HepG2 (cell line): Measurements from ENCODE around the gene MACROH2A1.

Source experiments
- ELF4 ChIP-seq: sonication (generic); formaldehyde crosslinking; IDR thresholded peaks from 2 replicates; pipeline ENCODE4 v1.5.0; 2020; ENCODE audit warnings: missing genetic modification reagents, mild to moderate bottlenecking, moderate library complexity, borderline replicate concordance
- THYN1 ChIP-seq: sonication (generic); formaldehyde crosslinking; IDR thresholded peaks from 2 replicates; pipeline ENCODE4 v1.8.1; 2023; ENCODE audit warnings: low read depth, mild to moderate bottlenecking, moderate library complexity, missing genetic modification reagents, borderline replicate concordance
- ZNF782 ChIP-seq: sonication (generic); formaldehyde crosslinking; IDR thresholded peaks from 2 replicates; pipeline ENCODE4 v1.4.0; 2020; ENCODE audit warnings: missing genetic modification reagents, mild to moderate bottlenecking, borderline replicate concordance
- TF ChIP-seq, protein P1 (sequence below): sonication (generic); formaldehyde crosslinking; IDR thresholded peaks from 2 replicates; pipeline ENCODE4 v1.4.0; 2020; ENCODE audit warnings: missing genetic modification reagents, low read depth, mild to moderate bottlenecking, borderline replicate concordance
- TF ChIP-seq, protein P2 (sequence below): sonication (generic); formaldehyde crosslinking; IDR thresholded peaks from 2 replicates; pipeline ENCODE4 v1.4.0; 2020; ENCODE audit warnings: missing genetic modification reagents, borderline replicate concordance
- TF ChIP-seq, protein P3 (sequence below): fragments of 450-650 bp; IDR thresholded peaks from 2 replicates; pipeline ENCODE4 v1.6.1; 2017; ENCODE audit warnings: mild to moderate bottlenecking
- TF ChIP-seq, protein P4 (sequence below): sonication (generic); formaldehyde crosslinking; IDR thresholded peaks from 2 replicates; pipeline ENCODE4 v1.5.0; 2020; ENCODE audit warnings: mild to moderate bottlenecking, missing genetic modification reagents, moderate library complexity
- TF ChIP-seq, protein P5 (sequence below): sonication (generic); formaldehyde crosslinking; IDR thresholded peaks from 2 replicates; pipeline ENCODE4 v1.4.0; 2020; ENCODE audit warnings: low read depth, missing genetic modification reagents

DNA sequence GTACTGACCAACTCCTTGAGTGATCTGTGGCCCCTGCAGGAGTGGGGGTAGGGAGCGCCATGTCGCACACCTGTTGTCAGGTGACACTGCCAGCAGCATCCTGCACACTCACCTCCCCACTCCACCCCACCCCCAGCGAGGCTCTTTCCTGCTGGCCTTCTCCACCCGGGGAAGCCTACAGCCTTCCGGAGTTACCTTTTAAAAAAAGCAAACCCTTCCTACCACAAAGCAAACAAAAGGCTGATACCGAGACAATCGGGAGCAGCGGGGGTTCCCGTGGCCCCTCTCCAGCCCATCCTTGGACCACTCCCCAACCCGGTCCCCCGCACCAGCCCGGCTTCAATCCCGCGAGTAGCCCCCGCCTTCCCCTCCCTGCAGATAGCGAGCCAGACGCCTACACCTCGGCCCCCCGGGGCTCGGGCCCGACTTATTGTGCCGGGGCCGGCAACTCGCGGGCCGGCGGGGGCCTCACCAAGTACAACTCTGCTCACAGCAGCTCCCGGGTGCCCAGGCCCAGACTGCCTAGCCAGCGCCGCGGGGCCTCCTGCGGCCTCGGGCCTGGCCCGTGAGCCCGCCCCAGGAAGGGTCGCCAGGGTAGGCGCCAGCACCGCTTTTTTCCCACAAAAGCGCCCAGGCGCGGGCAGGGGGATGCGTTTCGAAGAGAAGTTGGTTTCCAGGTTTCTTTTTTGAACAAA is 724 bp downstream of the MACROH2A1 start:
- TF ChIP-seq, protein P1, sequence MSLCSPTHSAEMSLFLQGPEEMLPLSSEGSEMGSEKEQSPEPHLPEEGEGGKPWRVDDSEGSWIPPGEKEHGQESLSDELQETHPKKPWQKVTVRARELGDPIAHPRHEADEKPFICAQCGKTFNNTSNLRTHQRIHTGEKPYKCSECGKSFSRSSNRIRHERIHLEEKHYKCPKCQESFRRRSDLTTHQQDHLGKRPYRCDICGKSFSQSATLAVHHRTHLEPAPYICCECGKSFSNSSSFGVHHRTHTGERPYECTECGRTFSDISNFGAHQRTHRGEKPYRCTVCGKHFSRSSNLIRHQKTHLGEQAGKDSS = no peak
- TF ChIP-seq ZNF782 (CRISPR knock-in tag) (no peak), ELF4 (no peak), THYN1 (CRISPR knock-in tag) (no peak)
- TF ChIP-seq, protein P2, sequence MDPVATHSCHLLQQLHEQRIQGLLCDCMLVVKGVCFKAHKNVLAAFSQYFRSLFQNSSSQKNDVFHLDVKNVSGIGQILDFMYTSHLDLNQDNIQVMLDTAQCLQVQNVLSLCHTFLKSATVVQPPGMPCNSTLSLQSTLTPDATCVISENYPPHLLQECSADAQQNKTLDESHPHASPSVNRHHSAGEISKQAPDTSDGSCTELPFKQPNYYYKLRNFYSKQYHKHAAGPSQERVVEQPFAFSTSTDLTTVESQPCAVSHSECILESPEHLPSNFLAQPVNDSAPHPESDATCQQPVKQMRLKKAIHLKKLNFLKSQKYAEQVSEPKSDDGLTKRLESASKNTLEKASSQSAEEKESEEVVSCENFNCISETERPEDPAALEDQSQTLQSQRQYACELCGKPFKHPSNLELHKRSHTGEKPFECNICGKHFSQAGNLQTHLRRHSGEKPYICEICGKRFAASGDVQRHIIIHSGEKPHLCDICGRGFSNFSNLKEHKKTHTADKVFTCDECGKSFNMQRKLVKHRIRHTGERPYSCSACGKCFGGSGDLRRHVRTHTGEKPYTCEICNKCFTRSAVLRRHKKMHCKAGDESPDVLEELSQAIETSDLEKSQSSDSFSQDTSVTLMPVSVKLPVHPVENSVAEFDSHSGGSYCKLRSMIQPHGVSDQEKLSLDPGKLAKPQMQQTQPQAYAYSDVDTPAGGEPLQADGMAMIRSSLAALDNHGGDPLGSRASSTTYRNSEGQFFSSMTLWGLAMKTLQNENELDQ (CRISPR knock-in tag) = no peak
- TF ChIP-seq, protein P3, sequence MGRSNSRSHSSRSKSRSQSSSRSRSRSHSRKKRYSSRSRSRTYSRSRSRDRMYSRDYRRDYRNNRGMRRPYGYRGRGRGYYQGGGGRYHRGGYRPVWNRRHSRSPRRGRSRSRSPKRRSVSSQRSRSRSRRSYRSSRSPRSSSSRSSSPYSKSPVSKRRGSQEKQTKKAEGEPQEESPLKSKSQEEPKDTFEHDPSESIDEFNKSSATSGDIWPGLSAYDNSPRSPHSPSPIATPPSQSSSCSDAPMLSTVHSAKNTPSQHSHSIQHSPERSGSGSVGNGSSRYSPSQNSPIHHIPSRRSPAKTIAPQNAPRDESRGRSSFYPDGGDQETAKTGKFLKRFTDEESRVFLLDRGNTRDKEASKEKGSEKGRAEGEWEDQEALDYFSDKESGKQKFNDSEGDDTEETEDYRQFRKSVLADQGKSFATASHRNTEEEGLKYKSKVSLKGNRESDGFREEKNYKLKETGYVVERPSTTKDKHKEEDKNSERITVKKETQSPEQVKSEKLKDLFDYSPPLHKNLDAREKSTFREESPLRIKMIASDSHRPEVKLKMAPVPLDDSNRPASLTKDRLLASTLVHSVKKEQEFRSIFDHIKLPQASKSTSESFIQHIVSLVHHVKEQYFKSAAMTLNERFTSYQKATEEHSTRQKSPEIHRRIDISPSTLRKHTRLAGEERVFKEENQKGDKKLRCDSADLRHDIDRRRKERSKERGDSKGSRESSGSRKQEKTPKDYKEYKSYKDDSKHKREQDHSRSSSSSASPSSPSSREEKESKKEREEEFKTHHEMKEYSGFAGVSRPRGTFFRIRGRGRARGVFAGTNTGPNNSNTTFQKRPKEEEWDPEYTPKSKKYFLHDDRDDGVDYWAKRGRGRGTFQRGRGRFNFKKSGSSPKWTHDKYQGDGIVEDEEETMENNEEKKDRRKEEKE = no peak
- TF ChIP-seq, protein P4, sequence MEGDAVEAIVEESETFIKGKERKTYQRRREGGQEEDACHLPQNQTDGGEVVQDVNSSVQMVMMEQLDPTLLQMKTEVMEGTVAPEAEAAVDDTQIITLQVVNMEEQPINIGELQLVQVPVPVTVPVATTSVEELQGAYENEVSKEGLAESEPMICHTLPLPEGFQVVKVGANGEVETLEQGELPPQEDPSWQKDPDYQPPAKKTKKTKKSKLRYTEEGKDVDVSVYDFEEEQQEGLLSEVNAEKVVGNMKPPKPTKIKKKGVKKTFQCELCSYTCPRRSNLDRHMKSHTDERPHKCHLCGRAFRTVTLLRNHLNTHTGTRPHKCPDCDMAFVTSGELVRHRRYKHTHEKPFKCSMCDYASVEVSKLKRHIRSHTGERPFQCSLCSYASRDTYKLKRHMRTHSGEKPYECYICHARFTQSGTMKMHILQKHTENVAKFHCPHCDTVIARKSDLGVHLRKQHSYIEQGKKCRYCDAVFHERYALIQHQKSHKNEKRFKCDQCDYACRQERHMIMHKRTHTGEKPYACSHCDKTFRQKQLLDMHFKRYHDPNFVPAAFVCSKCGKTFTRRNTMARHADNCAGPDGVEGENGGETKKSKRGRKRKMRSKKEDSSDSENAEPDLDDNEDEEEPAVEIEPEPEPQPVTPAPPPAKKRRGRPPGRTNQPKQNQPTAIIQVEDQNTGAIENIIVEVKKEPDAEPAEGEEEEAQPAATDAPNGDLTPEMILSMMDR (CRISPR knock-in tag) = no peak
- TF ChIP-seq, protein P5, sequence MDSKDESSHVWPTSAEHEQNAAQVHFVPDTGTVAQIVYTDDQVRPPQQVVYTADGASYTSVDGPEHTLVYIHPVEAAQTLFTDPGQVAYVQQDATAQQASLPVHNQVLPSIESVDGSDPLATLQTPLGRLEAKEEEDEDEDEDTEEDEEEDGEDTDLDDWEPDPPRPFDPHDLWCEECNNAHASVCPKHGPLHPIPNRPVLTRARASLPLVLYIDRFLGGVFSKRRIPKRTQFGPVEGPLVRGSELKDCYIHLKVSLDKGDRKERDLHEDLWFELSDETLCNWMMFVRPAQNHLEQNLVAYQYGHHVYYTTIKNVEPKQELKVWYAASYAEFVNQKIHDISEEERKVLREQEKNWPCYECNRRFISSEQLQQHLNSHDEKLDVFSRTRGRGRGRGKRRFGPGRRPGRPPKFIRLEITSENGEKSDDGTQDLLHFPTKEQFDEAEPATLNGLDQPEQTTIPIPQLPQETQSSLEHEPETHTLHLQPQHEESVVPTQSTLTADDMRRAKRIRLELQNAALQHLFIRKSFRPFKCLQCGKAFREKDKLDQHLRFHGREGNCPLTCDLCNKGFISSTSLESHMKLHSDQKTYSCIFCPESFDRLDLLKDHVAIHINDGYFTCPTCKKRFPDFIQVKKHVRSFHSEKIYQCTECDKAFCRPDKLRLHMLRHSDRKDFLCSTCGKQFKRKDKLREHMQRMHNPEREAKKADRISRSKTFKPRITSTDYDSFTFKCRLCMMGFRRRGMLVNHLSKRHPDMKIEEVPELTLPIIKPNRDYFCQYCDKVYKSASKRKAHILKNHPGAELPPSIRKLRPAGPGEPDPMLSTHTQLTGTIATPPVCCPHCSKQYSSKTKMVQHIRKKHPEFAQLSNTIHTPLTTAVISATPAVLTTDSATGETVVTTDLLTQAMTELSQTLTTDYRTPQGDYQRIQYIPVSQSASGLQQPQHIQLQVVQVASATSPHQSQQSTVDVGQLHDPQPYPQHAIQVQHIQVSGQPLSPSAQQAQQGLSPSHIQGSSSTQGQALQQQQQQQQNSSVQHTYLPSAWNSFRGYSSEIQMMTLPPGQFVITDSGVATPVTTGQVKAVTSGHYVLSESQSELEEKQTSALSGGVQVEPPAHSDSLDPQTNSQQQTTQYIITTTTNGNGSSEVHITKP (CRISPR knock-in tag) = no peak
